GM12892 (cell line): ENCODE measurements around the gene PNPLA2.

Source experiments
- POLR2A ChIP-seq: IDR thresholded peaks from 2 replicates; pipeline ENCODE4 v1.6.1; 2011; ENCODE audit warnings: low read depth, low read length, control low read depth
- POLR2AphosphoS5 ChIP-seq: IDR thresholded peaks from 2 replicates; pipeline ENCODE4 v1.6.1; 2011; ENCODE audit warnings: low read depth, low read length, control low read depth

- no peak for TF ChIP-seq POLR2A
- TF ChIP-seq POLR2AphosphoS5: no peak
These were observed 15.3 kb upstream of the PNPLA2 start for GRCh38 chr11:803467-803742.
